Osteocyte (in vitro differentiated cells): ENCODE data around the gene CLDN11. TPM values are rescaled to one million over a fixed set of nuclear protein-coding genes. Genes with fewer than 3 reads are reported as not detected.

Experiments used
- DNase-seq: peaks from one replicate; pipeline ENCODE4 v3.0.0; 2021; ENCODE audit warnings: mixed read lengths; ENCODE audit not compliant: unreplicated experiment; ENCODE audit errors: extremely low spot score
- H3K27ac Mint-ChIP-seq: one replicate; pipeline ENCODE4 v1.8.0; 2021; ENCODE audit warnings: mild to moderate bottlenecking, mixed read lengths; ENCODE audit not compliant: unreplicated experiment
- H3K27me3 Mint-ChIP-seq: one replicate; pipeline ENCODE4 v1.8.0; 2021; ENCODE audit warnings: mixed read lengths; ENCODE audit not compliant: unreplicated experiment
- H3K36me3 Mint-ChIP-seq: one replicate; pipeline ENCODE4 v1.8.0; 2021; ENCODE audit warnings: mixed read lengths; ENCODE audit not compliant: unreplicated experiment
- H3K4me1 Mint-ChIP-seq: one replicate; pipeline ENCODE4 v1.8.0; 2021; ENCODE audit warnings: mixed read lengths; ENCODE audit not compliant: unreplicated experiment
- H3K4me3 Mint-ChIP-seq: one replicate; pipeline ENCODE4 v1.8.0; 2021; ENCODE audit warnings: mild to moderate bottlenecking, moderate library complexity, mixed read lengths; ENCODE audit not compliant: unreplicated experiment
- H3K9me3 Mint-ChIP-seq: one replicate; pipeline ENCODE4 v1.8.0; 2021; ENCODE audit warnings: mixed read lengths; ENCODE audit not compliant: unreplicated experiment
- CTCF ChIP-seq: fragments of 200-600 bp; sonication (generic); IDR thresholded peaks from 2 replicates; pipeline ENCODE4 v1.5.0; 2021; ENCODE audit warnings: antibody characterized with exemption, mild to moderate bottlenecking, moderate library complexity
- total RNA-seq: library from RNA; stranded (reverse); gene quantifications from 2 replicates; pipeline ENCODE4 v1.2.1, GENCODE V29; 2021

Gene CLDN11
- total RNA-seq, 1 donor from 2014 or later = 13.8 TPM

GRCh38 chr3:170467571-170468147, 49.0 kb downstream of the CLDN11 start:
- no peaks in the 10 kb centered on the region for H3K36me3 Mint-ChIP-seq
- peaks cover 17% of the 10 kb centered on the region for H3K4me1 Mint-ChIP-seq
- TF ChIP-seq CTCF = no peak
- no peak for DNase-seq
- no peak overlapping the region for H3K27ac Mint-ChIP-seq
- H3K27me3 Mint-ChIP-seq = peaks cover 5% of the 10 kb centered on the region
- no peaks in the 10 kb centered on the region for H3K9me3 Mint-ChIP-seq
- H3K4me3 Mint-ChIP-seq = no peak overlapping the region

- DNase-seq = no peak
- Mint-ChIP-seq H3K4me1 (peaks cover 33% of the 10 kb centered on the region), H3K9me3 (no peaks in the 10 kb centered on the region), H3K27me3 (peaks cover 2% of the 10 kb centered on the region), H3K4me3 (no peak overlapping the region), H3K36me3 (no peaks in the 10 kb centered on the region), H3K27ac (no peak overlapping the region)
- no peak for TF ChIP-seq CTCF
These were observed 50.7 kb downstream of the CLDN11 start for GRCh38 chr3:170469151-170470062.

- DNase-seq = no peak
- H3K27ac Mint-ChIP-seq = peak overlapping the region; percentile 27
- H3K27me3 Mint-ChIP-seq = no peaks in the 10 kb centered on the region
- no peak for TF ChIP-seq CTCF
- H3K9me3 Mint-ChIP-seq = no peaks in the 10 kb centered on the region
- no peaks in the 10 kb centered on the region for H3K36me3 Mint-ChIP-seq
- H3K4me1 Mint-ChIP-seq = peaks cover 38% of the 10 kb centered on the region
- no peak overlapping the region for H3K4me3 Mint-ChIP-seq
These were observed 51.7 kb downstream of the CLDN11 start for GRCh38 chr3:170470063-170471016.

- no peaks in the 10 kb centered on the region for H3K36me3 Mint-ChIP-seq
- no peak for TF ChIP-seq CTCF
- no peaks in the 10 kb centered on the region for H3K27me3 Mint-ChIP-seq
- no peak for DNase-seq
- H3K4me3 Mint-ChIP-seq = no peak overlapping the region
- no peaks in the 10 kb centered on the region for H3K9me3 Mint-ChIP-seq
- peaks cover 41% of the 10 kb centered on the region for H3K4me1 Mint-ChIP-seq
- H3K27ac Mint-ChIP-seq = no peak overlapping the region
These were observed 52.5 kb downstream of the CLDN11 start for GRCh38 chr3:170471149-170471548.
